Lung (tissue), 12 donors: ENCODE data around the gene SNED1. TPM values are rescaled to one million over a fixed set of nuclear protein-coding genes. Genes with fewer than 3 reads are reported as not detected.

Source experiments
- ATAC-seq: fragments of 200-7000 bp; cut with Tn5 transposase; one replicate; pipeline ENCODE4 v1.9.1; 2020; ENCODE audit warnings: moderate number of reproducible peaks; ENCODE audit not compliant: insufficient read depth, low FRiP score
- DNase-seq, 3 donors: peaks; one replicate each; pipeline ENCODE4 v3.0.0-alpha.2; 2013 to 2017
- H3K27ac ChIP-seq, 2 donors: one replicate each; pipeline ENCODE4 v1.5.1; 2013; ENCODE audit warnings: mild to moderate bottlenecking in 2 of 2, moderate library complexity in 2 of 2, control low read depth in 1 of 2, inconsistent platforms in 1 of 2, low read depth in 1 of 2, low read length in 1 of 2
- H3K27me3 ChIP-seq, 3 donors: one replicate each; pipeline ENCODE4 v1.5.1; 2013; ENCODE audit warnings: low read length in 2 of 3; ENCODE audit not compliant: control insufficient read depth in 3 of 3, insufficient read depth in 3 of 3
- H3K36me3 ChIP-seq, 4 donors: one replicate each; pipeline ENCODE4 v1.5.1; 2013; ENCODE audit warnings: low read length in 4 of 4, mild to moderate bottlenecking in 1 of 4, moderate library complexity in 1 of 4; ENCODE audit not compliant: control insufficient read depth in 4 of 4, insufficient read depth in 4 of 4
- H3K4me1 ChIP-seq, 5 donors: one replicate each; pipeline ENCODE4 v1.5.1; 2013; ENCODE audit warnings: low read length in 5 of 5, mild to moderate bottlenecking in 2 of 5, moderate library complexity in 1 of 5; ENCODE audit not compliant: control insufficient read depth in 5 of 5, insufficient read depth in 5 of 5
- H3K4me3 ChIP-seq: one replicate; pipeline ENCODE4 v1.5.1; 2013; ENCODE audit warnings: mild to moderate bottlenecking, control low read depth, moderate library complexity
- H3K9ac ChIP-seq, 2 donors: one replicate each; pipeline ENCODE4 v1.5.1; 2013; ENCODE audit warnings: low read length in 2 of 2, control low read depth in 1 of 2; ENCODE audit not compliant: insufficient read depth in 1 of 2
- H3K9me3 ChIP-seq, 4 donors: one replicate each; pipeline ENCODE4 v1.5.1; 2013; ENCODE audit warnings: low read length in 3 of 4, mild to moderate bottlenecking in 1 of 4, moderate library complexity in 1 of 4; ENCODE audit not compliant: control insufficient read depth in 4 of 4, insufficient read depth in 3 of 4
- WGBS, 2 donors: extraction: QIAGEN DNeasy Blood & Tissue Kit; methylation state at CpG; one replicate each; pipeline ENCODE4 v1.1.7; 2013; 5-methylcytosine and 5-hydroxymethylcytosine counted together
- polyA plus RNA-seq, 2 donors: library from polyadenylated mRNA; stranded (reverse); fragments of 200-250 nt; gene quantifications; one replicate each; pipeline ENCODE4 v1.2.1, GENCODE V29; 2013
- total RNA-seq, 2 donors: library from RNA; depleted of rRNA in 1 of 2; stranded (reverse); fragments of >200 nt in 1 of 2; gene quantifications; one replicate each; pipeline ENCODE4 v1.2.1, GENCODE V29; 2014 to 2021
- TF ChIP-seq, protein P1 (sequence below): IDR thresholded peaks from 2 replicates; pipeline ENCODE4 v1.5.1; 2012; ENCODE audit warnings: mild to moderate bottlenecking; ENCODE audit errors: control extremely low read depth, extremely low read depth
- donor health status: control.
- donor health status: control.
- donor health status: Bipolar disorder and iron deficiency.
- donor health status: healthy.
- donor health status: DM: yes; HTN: yes; CAD: no.

SNED1 gene
- total and polyA plus RNA-seq, 4 donors, result 5.9 to 74.6 (median 34.7) TPM

DNA sequence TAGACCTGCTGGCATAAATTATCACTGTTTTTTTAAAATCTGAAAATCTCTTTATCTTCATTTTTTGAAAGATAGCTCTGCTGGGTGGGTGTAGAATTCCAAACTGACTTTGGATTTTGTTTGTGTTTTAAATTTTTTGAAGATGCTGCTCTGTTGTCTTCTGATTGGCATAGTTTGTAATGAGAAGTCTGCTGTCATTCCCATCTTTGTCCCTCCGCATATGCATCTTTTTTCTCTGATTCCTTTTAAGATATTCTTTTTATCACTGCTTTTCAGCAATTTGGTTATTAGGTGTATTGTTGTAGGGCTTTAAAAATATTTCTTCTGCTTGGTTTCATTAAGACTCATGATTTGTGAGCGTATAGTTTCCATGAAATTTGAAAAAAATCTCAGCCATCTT lies 7.2 kb downstream of the SNED1 start:
- Histone ChIP-seq H3K27me3 (no peaks in the 10 kb centered on the region), H3K9me3 (peaks cover 2 to 23% (median 10%) of the 10 kb centered on the region in 4 donors), H3K36me3 (peaks cover 0 to 35% (median 16%) of the 10 kb centered on the region in 4 donors), H3K4me3 (no peak overlapping the region), H3K27ac (no peak overlapping the region), H3K9ac (no peak overlapping the region), H3K4me1 (peaks cover 0 to 35% (median 26%) of the 10 kb centered on the region in 5 donors)
- DNase-seq (no peak), ATAC-seq (no peak)
- 73 to 98% methylated on average over 2 of the region's 2 CpGs for WGBS, 2 donors
- TF ChIP-seq, protein P1, sequence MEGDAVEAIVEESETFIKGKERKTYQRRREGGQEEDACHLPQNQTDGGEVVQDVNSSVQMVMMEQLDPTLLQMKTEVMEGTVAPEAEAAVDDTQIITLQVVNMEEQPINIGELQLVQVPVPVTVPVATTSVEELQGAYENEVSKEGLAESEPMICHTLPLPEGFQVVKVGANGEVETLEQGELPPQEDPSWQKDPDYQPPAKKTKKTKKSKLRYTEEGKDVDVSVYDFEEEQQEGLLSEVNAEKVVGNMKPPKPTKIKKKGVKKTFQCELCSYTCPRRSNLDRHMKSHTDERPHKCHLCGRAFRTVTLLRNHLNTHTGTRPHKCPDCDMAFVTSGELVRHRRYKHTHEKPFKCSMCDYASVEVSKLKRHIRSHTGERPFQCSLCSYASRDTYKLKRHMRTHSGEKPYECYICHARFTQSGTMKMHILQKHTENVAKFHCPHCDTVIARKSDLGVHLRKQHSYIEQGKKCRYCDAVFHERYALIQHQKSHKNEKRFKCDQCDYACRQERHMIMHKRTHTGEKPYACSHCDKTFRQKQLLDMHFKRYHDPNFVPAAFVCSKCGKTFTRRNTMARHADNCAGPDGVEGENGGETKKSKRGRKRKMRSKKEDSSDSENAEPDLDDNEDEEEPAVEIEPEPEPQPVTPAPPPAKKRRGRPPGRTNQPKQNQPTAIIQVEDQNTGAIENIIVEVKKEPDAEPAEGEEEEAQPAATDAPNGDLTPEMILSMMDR, result no peak

DNA sequence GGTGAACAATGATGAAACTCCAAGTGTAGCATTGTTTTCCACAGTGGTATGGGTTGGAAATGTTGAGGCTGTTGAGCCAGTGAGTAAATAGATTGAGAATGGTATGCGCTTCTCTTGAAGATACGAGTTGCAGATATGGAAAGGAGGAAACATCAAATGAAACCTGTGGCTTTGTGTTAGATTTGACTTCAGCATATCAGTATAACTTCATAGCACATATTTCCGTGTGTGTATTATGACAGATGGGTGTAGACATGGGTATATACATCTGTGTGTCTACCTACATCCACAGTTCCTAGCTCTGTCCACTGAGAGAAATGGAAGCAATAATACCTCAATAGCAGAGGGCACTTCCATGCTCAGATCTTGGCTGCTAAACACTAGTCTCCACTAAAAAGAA lies 8.0 kb downstream of the SNED1 start:
- Histone ChIP-seq H3K27me3 (no peaks in the 10 kb centered on the region), H3K9ac (no peak overlapping the region), H3K27ac (no peak overlapping the region), H3K36me3 (peaks cover 0 to 31% (median 16%) of the 10 kb centered on the region in 4 donors), H3K9me3 (peaks cover 2 to 23% (median 10%) of the 10 kb centered on the region in 4 donors), H3K4me1 (peaks cover 0 to 34% (median 21%) of the 10 kb centered on the region in 5 donors), H3K4me3 (no peak overlapping the region)
- no peak for ATAC-seq
- WGBS, 2 donors, result 66 to 82% methylated on average over 3 of the region's 3 CpGs
- TF ChIP-seq, protein P1, result no peak
- DNase-seq, result no peak

DNA sequence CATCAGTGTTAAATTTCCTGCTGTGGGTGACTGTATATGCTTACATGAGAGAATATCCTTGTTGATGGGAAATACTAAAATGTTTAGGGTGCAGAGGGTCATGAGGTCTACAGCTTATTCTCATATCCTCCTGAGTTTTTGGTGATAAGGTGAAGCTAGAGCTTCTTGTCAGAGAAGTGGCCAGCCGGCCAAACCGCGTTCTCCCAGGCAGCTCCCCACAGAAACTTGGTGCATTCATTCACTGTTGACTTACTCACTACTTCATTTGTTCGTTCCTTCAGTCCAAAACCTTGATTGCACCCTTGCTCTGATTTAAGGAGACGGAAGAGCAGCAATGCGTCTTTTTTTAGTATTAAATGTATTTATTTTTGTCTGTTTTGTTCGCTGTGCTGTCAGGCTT lies 8.7 kb downstream of the SNED1 start:
- 97 to 99% methylated on average over 7 of the region's 7 CpGs for WGBS, 2 donors
- no peaks in the 10 kb centered on the region for H3K27me3 ChIP-seq
- H3K36me3 ChIP-seq, result peaks cover 0 to 24% (median 13%) of the 10 kb centered on the region in 4 donors
- H3K9ac ChIP-seq, result no peak overlapping the region
- DNase-seq (no peak), ATAC-seq (no peak)
- TF ChIP-seq, protein P1, result no peak
- H3K4me3 ChIP-seq, result no peak overlapping the region
- peaks cover 2 to 23% (median 10%) of the 10 kb centered on the region in 4 donors for H3K9me3 ChIP-seq
- H3K4me1 ChIP-seq, result peaks cover 0 to 36% (median 16%) of the 10 kb centered on the region in 5 donors
- H3K27ac ChIP-seq, result no peak overlapping the region
